Lower lobe of right lung (tissue), 2 donors: ENCODE results near the gene SETMAR. TPM values are rescaled to one million over a fixed set of nuclear protein-coding genes. Genes with fewer than 3 reads are reported as not detected.

ENCODE experiments used
- ATAC-seq, 2 donors: fragments of 200-7000 bp; cut with Tn5 transposase; one replicate each; pipeline ENCODE4 v1.9.1; 2020 to 2022; ENCODE audit warnings: mild to moderate bottlenecking in 2 of 2, moderate library complexity in 2 of 2
- DNase-seq: peaks from one replicate; pipeline ENCODE4 v3.0.0-alpha.2; 2020
- H3K27ac ChIP-seq: fragments of 200-600 bp; one replicate; pipeline ENCODE4 v1.8.0; 2022
- H3K27me3 ChIP-seq: fragments of 200-600 bp; one replicate; pipeline ENCODE4 v1.8.0; 2022; ENCODE audit warnings: low read depth
- H3K36me3 ChIP-seq: fragments of 200-600 bp; one replicate; pipeline ENCODE4 v1.8.0; 2022; ENCODE audit warnings: mild to moderate bottlenecking
- H3K4me1 ChIP-seq: fragments of 200-600 bp; one replicate; pipeline ENCODE4 v1.8.0; 2022
- H3K4me3 ChIP-seq: fragments of 200-600 bp; one replicate; pipeline ENCODE4 v1.8.0; 2022; ENCODE audit warnings: mild to moderate bottlenecking
- H3K9me3 ChIP-seq: fragments of 200-600 bp; one replicate; pipeline ENCODE4 v1.8.0; 2022
- CTCF ChIP-seq: fragments of 200-600 bp; IDR thresholded peaks from one replicate; pipeline ENCODE4 v1.8.0; 2022; ENCODE audit warnings: antibody characterized with exemption, mild to moderate bottlenecking
- intact Hi-C: fragments of 100-400 bp; cut with DNase I; formaldehyde crosslinking; loops from one replicate; pipeline ENCODE4 v1.11.0; 2022
- total RNA-seq: library from RNA; stranded (reverse); fragmentation: NEBNext Ultra II Directional; extraction: Animal tissue kit (Norgen Biotek cat#: 25700); gene quantifications from one replicate; pipeline ENCODE4 v1.2.1, GENCODE V29; 2021
- donor health status: DM: no; HTN: yes; CAD: no; lungs with severe emphysema.

Gene SETMAR
- total RNA-seq, 1 donor from 2014 or later, result 14.1 TPM

DNA sequence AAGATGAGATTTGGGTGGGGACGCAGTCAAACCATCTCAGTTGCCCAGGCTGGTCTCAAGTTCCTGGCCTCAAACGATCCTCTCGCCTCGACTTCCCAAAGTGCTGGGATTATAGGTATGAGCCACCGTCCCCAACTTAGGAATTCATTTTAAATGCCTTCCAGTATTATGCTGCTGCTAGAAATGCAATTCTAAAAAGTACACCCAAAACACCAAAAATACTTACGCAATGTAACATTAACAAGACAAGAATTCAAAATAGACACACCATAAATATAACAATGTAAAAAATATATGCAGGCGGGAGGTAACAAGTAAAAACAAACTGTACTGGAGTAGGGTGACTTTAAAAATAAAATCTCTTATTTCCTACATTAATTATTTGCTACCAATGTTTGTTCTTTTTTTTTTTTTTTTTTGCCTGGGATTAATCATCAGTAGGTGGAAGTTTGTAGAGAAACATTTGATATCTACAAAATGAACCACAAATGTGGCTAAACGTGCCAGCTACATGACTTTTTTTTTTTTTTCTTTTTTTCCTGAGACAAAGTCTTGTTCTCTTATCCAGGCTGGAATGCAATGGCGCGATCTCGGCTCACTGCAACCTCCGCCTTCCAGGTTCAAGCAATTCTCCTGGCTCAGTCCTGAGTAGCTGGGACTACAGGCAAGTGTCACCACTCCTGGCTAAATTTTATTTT, 56.8 kb downstream of the SETMAR start:
- intact Hi-C loops, result loop anchor here (10.0 kb wide), 1 partner anchor 275 kb away; no protein-coding TSS in a partner anchor
- no peak for ATAC-seq

GRCh38 chr3:4360817-4361216, 57.6 kb downstream of the SETMAR start:
- H3K4me1 ChIP-seq, result peaks cover 11% of the 10 kb centered on the region
- intact Hi-C loops, result no loop called here
- no peak overlapping the region for H3K4me3 ChIP-seq
- ATAC-seq (no peak), DNase-seq (no peak)
- TF ChIP-seq CTCF, result no peak
- no peaks in the 10 kb centered on the region for H3K27me3 ChIP-seq
- no peaks in the 10 kb centered on the region for H3K9me3 ChIP-seq
- H3K27ac ChIP-seq, result no peak overlapping the region
- peaks cover 7% of the 10 kb centered on the region for H3K36me3 ChIP-seq

More for the DNA sequence above, 56.8 kb downstream of the SETMAR start:
- Histone ChIP-seq H3K27ac (no peak overlapping the region), H3K9me3 (no peaks in the 10 kb centered on the region), H3K4me3 (no peak overlapping the region), H3K36me3 (peaks cover 7% of the 10 kb centered on the region), H3K27me3 (no peaks in the 10 kb centered on the region), H3K4me1 (peaks cover 17% of the 10 kb centered on the region)
- DNase-seq, result no peak
- no peak for TF ChIP-seq CTCF

DNA sequence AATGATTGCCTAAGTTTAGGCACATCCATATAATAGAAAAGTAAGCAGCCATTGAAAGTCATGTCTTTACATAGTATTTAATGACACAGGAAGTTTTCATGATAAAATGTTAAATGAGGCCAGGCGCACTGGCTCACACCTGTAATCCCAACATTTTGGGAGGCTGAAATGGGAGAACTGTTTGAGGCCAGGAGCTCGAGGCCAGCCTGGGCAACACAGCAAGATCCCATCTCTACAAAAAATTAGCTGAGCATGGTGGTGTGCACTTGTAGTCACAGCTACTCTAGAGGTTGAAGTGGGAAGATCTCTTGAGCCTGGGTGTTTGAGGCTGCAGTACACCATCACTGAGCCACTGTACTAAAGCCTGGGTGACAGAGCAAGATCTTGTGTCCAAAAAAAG, 59.4 kb downstream of the SETMAR start:
- intact Hi-C loops, result no loop called here
- Histone ChIP-seq H3K27me3 (no peaks in the 10 kb centered on the region), H3K9me3 (no peaks in the 10 kb centered on the region), H3K4me1 (no peaks in the 10 kb centered on the region), H3K36me3 (peaks cover 7% of the 10 kb centered on the region), H3K27ac (no peak overlapping the region), H3K4me3 (no peak overlapping the region)
- TF ChIP-seq CTCF, result no peak
- ATAC-seq (no peak), DNase-seq (no peak)

Other genes starting within 250 kb of the SETMAR start
- gene SUMF1, start 163.9 kb downstream of the SETMAR start, total RNA-seq, result 35.4 TPM
- gene ITPR1, start 190.0 kb downstream of the SETMAR start, total RNA-seq, result 69.1 TPM